A673 (cell line): Measurements from ENCODE around the gene FDX1. TPM values are rescaled to one million over a fixed set of nuclear protein-coding genes. Genes with fewer than 3 reads are reported as not detected.
A peak's percentile ranks its signal among the peaks of the same experiment; 100 is the strongest.
"Not testable (repeated sequence)": the region's sequence is repeated elsewhere in the genome, so short reads cannot be mapped to it uniquely, and the experiment has no call there.

Experiments used
- Bru-seq: library from RNA; stranded (reverse); fragments of 400-500 nt; gene quantifications from one replicate; lab custom pipeline; 2021; lab: Mats Ljungman, UMichigan
- BruChase-seq, 2 experiments: library from RNA; stranded (reverse); fragments of 400-500 nt; gene quantifications; one replicate each; lab custom pipeline; 2021; lab: Mats Ljungman, UMichigan
- BruUV-seq: library from RNA; stranded (reverse); fragments of 400-500 nt; replicated peaks from 2 replicates; lab custom pipeline; 2021; lab: Mats Ljungman, UMichigan
- CTCF ChIA-PET: fragments of 300-600 bp; sonication (Branson Sonifier 250); formaldehyde crosslinking; loops from one replicate; lab custom pipeline; 2022; ENCODE audit warnings: antibody characterized with exemption; lab: Charles Lee
- POLR2A ChIA-PET: fragments of 300-600 bp; sonication (Branson Sonifier 250); formaldehyde crosslinking; loops from one replicate; lab custom pipeline; 2022; ENCODE audit warnings: antibody characterized with exemption; ENCODE audit not compliant: low non-redundant PET; lab: Charles Lee
- DNase-seq: peaks from one replicate; pipeline ENCODE4 v3.0.0-alpha.2; 2015; ENCODE audit warnings: low spot score
- H3K27ac ChIP-seq: fragments of 200-600 bp; sonication (generic); 2 replicates; pipeline ENCODE4 v1.5.1; 2016; ENCODE audit warnings: mixed run types, low read depth, mild to moderate bottlenecking, mixed read lengths, antibody characterized with exemption, low read length; ENCODE audit not compliant: poor library complexity, severe bottlenecking
- H3K27me3 ChIP-seq: fragments of 200-600 bp; sonication (generic); replicated peaks from 2 replicates; pipeline ENCODE4 v1.6.1; 2017; ENCODE audit warnings: mixed run types, low read depth, mild to moderate bottlenecking, mixed read lengths, antibody characterized with exemption, low read length; ENCODE audit not compliant: insufficient read depth, poor library complexity
- H3K36me3 ChIP-seq: fragments of 200-600 bp; sonication (generic); 2 replicates; pipeline ENCODE4 v1.6.1; 2016; ENCODE audit warnings: mixed run types, mild to moderate bottlenecking, mixed read lengths, antibody characterized with exemption, low read length; ENCODE audit not compliant: insufficient read depth, poor library complexity, severe bottlenecking
- H3K4me1 ChIP-seq: fragments of 200-600 bp; sonication (generic); 2 replicates; pipeline ENCODE4 v1.6.1; 2017; ENCODE audit warnings: mixed run types, mild to moderate bottlenecking, mixed read lengths, antibody characterized with exemption, low read length; ENCODE audit not compliant: insufficient read depth, poor library complexity, severe bottlenecking
- H3K4me3 ChIP-seq: fragments of 200-600 bp; sonication (generic); 2 replicates; pipeline ENCODE4 v1.5.1; 2016; ENCODE audit warnings: low read depth, mixed run types, mild to moderate bottlenecking, mixed read lengths, low read length; ENCODE audit not compliant: poor library complexity, severe bottlenecking
- H3K9me3 ChIP-seq: fragments of 200-600 bp; sonication (generic); 2 replicates; pipeline ENCODE4 v1.6.1; 2016; ENCODE audit warnings: mixed run types, low read depth, mild to moderate bottlenecking, mixed read lengths, antibody characterized with exemption, low read length; ENCODE audit not compliant: poor library complexity, severe bottlenecking
- CTCF ChIP-seq: fragments of 300-800, 200-600 bp; sonication (generic); conservative IDR thresholded peaks from 2 replicates; pipeline ENCODE4 v1.5.1; 2017; ENCODE audit warnings: low read depth, mild to moderate bottlenecking, antibody characterized with exemption, low read length, moderate library complexity, mixed read lengths
- EZH2 ChIP-seq: fragments of 200-600 bp; sonication (generic); IDR thresholded peaks from 2 replicates; pipeline ENCODE4 v1.6.1; 2017; ENCODE audit warnings: borderline replicate concordance, low read depth, mild to moderate bottlenecking, mixed read lengths, antibody characterized with exemption, low read length; ENCODE audit not compliant: poor library complexity, severe bottlenecking
- intact Hi-C: fragments of 100-400 bp; cut with micrococcal nuclease; formaldehyde crosslinking; loops from one replicate; pipeline ENCODE4 v1.10.0; 2022; ENCODE audit not compliant: unreplicated experiment
- long read RNA-seq: library from polyadenylated mRNA; stranded (forward); transcript quantifications from one replicate; pipeline ENCODE4 v2.0.0, GENCODE V29; 2022
- total RNA-seq: library from RNA; stranded (reverse); gene quantifications from 2 replicates; pipeline ENCODE4 v1.2.3, GENCODE V29; 2021

The FDX1 gene
- total RNA-seq (59.5 and 62.3 TPM in 2 replicates), Bru-seq, nascent RNA (percentile 98 among the genes with signal in this experiment), BruChase-seq, experiment 1, labeled RNA remaining after a 2-hour chase (percentile 96 among the genes with signal in this experiment), BruChase-seq, experiment 2, labeled RNA remaining after a 6-hour chase (percentile 95 among the genes with signal in this experiment)
- long read RNA-seq, transcript FDX1-201 (4 exons, 3,206 nt) = major isoform, 421 of 464 reads
- long read RNA-seq, partial matches to known transcripts = 3 of 464 reads
- long read RNA-seq, other reads (novel, unspliced or antisense) = 40 of 464 reads

GRCh38 chr11:110429731-110430266 lies at the start of gene FDX1:
Gene FDX1, plus strand, starts transcription at chr11:110429948. Its CDS starts 173 bp downstream, at chr11:110430121.
- Histone ChIP-seq H3K4me3 (peak within 1 kb of the TSS; percentile 91), H3K36me3 (no peaks in the 10 kb centered on the region), H3K27me3 (no peaks in the 10 kb centered on the region), H3K4me1 (peaks cover 44% of the 10 kb centered on the region), H3K27ac (peak within 1 kb of the TSS; percentile 93), H3K9me3 (no peaks in the 10 kb centered on the region)
- peak; percentile 96 for DNase-seq
- BruUV-seq = no TSS peak
- CTCF ChIA-PET = interaction anchor here (0.6 to 0.8 kb wide), 4 partner anchors 16 to 241 kb away, joined by 3 to 7 read pairs (median 3); no protein-coding TSS in a partner anchor
- intact Hi-C loops = loop anchor here (2.0 to 5.0 kb wide), 4 partner anchors 32 to 582 kb away; partner anchors contain the start of gene RDX
- POLR2A ChIA-PET = interaction anchor here (0.6 kb wide), 1 partner anchor 251 kb away, joined by 4 read pairs; no protein-coding TSS in a partner anchor
- TF ChIP-seq EZH2 = no peak
- TF ChIP-seq CTCF = peak; percentile 52

GRCh38 chr11:110380836-110381622 lies 48.7 kb upstream of the FDX1 start:
- Histone ChIP-seq H3K4me3 (no peak overlapping the region), H3K27ac (no peak overlapping the region), H3K4me1 (peaks cover 27% of the 10 kb centered on the region), H3K36me3 (peaks cover 38% of the 10 kb centered on the region), H3K9me3 (peaks cover 6% of the 10 kb centered on the region), H3K27me3 (no peaks in the 10 kb centered on the region)
- intact Hi-C loops = no loop called here
- TF ChIP-seq EZH2 (no peak), CTCF (no peak)
- ChIA-PET POLR2A (no interaction called here), CTCF (no interaction called here)
- DNase-seq = no peak
- no TSS peak for BruUV-seq

- BruUV-seq, DNase-seq, POLR2A ChIA-PET, intact Hi-C loops, H3K9me3 ChIP-seq, H3K4me3 ChIP-seq, H3K27me3 ChIP-seq, H3K27ac ChIP-seq, CTCF ChIA-PET, H3K4me1 ChIP-seq: not testable (repeated sequence)
- H3K36me3 ChIP-seq = peaks cover 45% of the 10 kb centered on the region
These were observed 41.5 kb upstream of the FDX1 start for GRCh38 chr11:110388231-110388630.
